GM11168 (cell line): ENCODE results near the gene DGKB.

Experiments
- in situ Hi-C: fragments of 300-500 bp; cut with MboI; formaldehyde crosslinking; loops from one replicate; pipeline ENCODE4 v1.12.0; 2022; ENCODE audit warnings: low sequenced_read_pairs; ENCODE audit not compliant: unreplicated experiment

The DGKB gene

DNA sequence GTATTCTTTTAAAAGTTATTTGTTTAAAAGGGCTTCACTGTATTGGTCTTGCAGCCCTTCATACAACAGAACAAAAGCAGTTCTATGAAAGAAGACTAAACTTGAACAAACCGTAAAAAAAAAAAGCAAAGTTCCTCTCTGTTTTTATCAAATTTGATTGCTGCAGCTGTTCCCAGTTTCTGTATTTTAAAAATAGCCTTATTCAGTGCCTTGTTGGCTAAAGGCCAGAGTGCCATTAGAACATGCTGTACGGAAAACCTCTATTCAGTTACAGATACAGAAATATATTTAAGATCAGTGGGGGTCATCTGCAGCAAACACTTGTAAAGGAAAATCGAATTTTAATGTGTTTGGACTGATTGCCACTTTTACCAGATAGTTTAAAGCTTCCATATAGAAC lies 705.3 kb downstream of the DGKB start:
- in situ Hi-C loops: no loop called here

GRCh38 chr7:14196555-14196954 lies 706.0 kb downstream of the DGKB start:
- in situ Hi-C loops: no loop called here

GRCh38 chr7:14195871-14196270 lies 706.7 kb downstream of the DGKB start:
- in situ Hi-C loops: no loop called here

DNA sequence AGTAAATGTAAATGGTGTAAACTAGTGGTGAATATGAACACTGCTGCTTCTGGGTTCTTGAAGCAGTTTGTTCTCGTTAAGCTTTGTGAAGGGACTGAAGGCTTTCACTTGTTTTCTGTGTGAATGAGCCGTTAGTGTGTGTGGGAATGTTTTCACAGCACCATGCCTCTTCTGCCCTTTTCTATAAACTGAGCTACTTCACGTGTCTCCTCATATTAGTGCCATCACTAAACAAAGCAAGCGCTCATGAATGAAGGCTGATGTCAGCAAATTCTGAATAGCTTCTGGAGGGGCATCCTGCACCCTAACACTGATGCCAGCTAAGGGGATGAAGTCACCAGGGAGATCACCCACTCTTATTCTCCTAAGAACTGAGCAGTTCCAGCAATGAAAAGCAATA lies 707.5 kb downstream of the DGKB start:
- in situ Hi-C loops: no loop called here

DNA sequence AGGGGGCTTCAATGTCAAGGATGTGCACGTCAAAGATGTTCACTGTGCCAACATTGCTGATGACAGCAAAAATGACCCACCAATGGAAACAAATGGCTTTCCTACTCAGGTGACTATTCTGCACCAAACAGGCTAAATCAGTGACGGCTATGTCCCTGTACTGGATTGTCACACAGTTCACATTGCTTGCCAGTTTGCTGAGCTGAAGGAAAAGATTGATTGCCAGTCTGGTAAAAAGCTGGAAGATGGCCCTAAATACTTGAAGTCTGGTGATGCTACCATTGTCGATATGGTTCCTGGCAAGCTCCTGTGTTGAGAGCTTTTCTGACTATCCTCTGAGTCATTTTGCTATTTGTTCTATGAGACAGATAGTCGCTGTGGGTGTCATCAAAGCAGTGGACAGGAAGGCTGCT lies 710.9 kb downstream of the DGKB start:
- in situ Hi-C loops: no loop called here

DNA sequence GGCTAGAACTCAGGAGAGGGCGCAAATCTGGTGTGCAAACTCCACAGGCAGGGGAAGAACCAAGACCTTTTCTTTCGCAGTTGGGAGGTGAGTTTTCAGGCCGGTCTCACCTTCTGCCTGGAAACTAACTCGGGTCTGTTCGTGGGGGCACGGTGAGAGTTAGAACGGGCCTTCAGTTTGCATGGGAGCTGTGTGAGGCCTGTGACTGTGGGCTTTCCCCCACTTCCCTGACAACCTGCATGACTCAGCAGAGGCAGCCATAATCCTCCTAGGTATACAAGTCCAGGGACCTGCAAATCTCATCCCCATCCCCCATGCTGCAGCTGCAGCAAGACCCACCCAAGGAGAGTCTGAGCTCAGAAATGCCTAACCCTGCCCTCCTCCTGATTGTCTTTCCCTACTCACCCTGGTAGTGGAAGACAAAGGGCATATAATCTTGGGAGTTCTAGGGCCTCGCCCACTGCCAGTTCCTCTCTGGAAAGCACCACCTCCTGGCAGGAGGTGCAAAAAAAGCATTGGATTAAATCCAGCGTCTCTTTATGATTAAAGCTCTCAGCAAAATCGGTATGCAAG lies 718.2 kb downstream of the DGKB start:
- in situ Hi-C loops: no loop called here

- in situ Hi-C loops: no loop called here
These were observed 722.8 kb downstream of the DGKB start for GRCh38 chr7:14179781-14180180.

DNA sequence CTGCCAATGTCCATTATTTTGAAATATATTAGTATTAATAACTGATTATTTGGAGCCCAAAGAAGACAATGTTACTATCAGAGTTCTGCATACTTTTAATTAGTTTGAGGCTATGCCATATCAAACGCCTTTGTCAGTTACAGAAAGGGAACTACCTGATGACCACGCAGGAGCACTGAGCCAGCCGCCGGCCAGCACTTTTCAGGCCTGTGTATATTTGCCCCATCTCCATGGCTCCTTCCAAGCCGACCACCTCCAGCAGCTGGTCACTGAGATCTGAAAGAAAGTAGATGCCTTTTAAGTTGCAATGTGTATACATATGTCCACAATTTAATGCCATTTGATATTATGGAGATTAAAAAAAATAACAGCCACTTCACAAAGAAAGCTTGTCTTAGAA lies 724.7 kb downstream of the DGKB start:
- in situ Hi-C loops: no loop called here

DNA sequence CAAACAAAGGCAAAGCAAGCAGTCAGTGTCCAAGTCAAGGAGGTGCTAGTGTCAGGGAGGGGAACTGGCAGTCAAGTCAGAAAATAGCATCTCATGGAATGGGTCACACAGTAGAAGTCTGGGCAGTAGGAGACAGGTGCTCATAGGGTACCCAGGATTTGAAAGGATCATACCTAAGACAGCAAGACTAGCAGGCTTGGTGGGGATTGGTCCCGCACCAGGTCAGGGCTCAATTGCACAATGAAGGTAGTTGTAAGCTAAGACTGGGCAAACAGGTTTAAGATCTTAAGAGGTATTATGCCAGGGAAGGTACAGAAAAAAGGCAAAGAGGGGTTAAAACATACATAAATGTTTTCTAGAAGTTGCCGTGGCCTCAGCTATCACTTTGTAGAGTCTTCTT lies 731.7 kb downstream of the DGKB start:
- in situ Hi-C loops: no loop called here

DNA sequence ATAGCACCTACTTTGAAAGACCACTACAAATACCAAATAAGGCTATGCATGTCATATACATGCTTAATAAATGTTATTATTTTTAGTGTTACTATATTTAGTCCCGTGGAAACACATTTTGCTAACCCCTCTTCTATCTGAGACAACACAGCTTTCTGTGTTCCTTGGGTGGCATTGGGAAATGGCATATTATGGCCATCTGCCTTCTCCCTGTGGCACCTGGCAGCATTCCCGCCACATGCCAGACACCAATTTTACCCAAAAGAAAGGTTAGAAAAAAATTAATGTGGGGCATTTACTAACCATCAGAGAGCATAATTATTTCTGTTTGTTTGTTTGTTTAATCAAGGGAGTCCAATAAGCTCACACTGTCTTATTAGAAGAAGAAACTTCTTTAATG lies 744.4 kb downstream of the DGKB start:
- in situ Hi-C loops: no loop called here

DNA sequence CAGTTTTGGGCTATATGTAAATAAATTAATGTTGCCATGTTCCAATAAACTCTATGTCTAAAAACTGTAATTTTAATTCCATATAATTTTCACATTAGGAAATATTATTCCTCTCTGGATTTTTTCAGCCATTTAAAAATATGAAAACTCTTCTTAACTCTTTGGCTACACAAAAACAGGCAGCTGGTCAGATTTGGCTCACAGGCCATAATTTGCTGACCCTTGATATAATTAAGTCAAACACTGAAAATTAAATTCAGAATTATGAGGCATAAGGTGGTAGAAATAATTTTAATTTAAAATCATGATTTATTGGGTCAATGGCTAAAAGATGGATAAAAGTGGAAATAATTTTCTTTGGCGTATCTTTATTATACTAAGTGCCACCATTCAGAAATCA lies 746.1 kb downstream of the DGKB start:
- in situ Hi-C loops: no loop called here

DNA sequence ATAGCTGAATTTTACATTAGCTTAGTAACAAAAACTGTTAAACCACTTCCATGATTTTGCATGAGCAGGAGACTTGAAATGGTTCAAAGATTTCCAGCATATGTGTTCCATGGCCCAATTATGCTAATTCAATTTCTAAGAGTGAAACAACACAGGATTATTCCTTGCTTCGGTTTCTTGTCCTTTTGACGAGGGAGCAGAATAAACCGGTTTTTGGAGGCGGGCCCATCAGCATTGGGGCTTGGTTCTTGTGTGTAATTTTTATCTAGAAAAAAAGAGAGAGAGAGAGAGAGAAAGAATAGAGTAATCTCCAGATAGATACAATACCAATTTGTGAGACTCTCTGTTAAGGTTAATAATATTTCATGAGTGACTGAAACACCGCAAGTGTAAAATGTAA lies 753.6 kb downstream of the DGKB start:
- in situ Hi-C loops: no loop called here

DNA sequence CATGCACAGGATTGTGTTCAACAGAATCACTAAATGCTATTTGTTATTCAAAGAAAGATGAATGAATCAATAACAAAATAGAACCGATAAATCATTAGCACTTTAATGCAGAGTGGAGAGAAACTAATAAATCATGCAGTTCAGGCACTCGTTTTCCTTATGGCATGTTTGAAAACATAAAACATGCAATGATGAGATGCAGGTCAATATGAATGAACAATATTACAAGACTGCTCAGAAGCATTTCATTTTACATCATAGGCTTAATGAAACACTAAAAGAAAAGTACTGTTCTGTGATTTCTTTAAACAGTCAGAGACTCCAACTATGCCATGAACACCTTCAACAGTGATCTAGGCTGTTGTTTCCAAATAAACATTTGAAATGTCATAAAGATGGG lies 755.0 kb downstream of the DGKB start:
- in situ Hi-C loops: no loop called here

DNA sequence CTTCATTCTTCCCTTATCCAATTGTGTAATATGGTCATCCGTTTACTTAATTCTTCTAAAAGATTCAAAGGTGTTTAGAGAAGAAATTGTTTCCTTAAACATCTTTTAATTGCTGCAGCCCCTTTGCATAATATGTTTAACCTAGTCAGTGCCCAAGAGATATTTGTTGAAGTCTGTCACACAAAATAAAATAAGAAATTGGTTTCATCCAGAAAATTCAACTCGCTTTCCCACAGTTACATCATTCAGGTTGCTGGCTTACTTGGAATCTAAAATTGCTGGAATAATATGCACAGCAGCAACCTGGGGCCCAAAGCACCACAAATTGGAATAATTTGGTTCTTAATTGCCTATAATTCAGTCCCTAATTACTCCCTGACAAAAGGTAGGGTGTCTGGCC lies 758.0 kb downstream of the DGKB start:
- in situ Hi-C loops: no loop called here

DNA sequence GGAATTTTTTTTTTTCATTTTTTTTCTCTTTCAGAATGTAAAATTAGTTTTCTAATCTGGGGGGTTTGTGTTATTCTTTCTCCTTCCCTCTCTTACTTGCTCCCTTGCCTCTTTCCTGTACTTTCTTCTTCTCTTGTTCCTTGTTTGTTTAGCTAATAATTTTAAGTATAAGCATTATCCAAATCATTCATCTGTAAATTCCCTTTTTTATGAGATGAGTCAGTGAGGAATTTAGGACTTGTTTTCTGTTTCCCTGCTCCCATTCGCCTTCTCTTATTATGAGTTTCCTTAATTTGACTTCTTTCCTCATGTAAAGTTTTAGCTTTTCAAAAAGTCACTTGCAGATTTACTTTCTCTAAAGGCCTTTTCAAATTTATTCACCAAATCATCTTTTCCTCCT lies 758.4 kb downstream of the DGKB start:
- in situ Hi-C loops: no loop called here

DNA sequence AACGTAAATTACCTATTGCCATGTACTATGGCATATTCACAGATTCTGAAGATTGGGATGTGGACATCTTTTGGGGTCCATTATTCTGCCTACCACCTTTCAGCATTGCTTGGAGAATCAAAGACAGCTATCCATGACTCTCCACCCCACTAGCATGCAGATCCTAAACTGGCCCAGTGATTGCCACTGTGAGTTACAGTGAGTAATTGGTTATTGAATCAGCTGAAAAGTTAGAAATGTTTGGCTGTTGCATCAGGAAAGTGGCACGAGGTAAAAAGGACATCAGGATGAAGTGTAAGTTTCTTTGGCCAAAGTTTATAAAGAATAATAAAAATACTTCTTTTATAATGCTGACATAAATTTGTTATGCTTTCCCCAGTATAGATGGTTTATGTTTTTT lies 764.9 kb downstream of the DGKB start:
- in situ Hi-C loops: no loop called here

- in situ Hi-C loops: no loop called here
These were observed 768.8 kb downstream of the DGKB start for GRCh38 chr7:14133752-14134151.

- in situ Hi-C loops: no loop called here
These were observed 776.6 kb downstream of the DGKB start for GRCh38 chr7:14125998-14126397.

GRCh38 chr7:14124716-14125115 lies 777.8 kb downstream of the DGKB start:
- in situ Hi-C loops: no loop called here

DNA sequence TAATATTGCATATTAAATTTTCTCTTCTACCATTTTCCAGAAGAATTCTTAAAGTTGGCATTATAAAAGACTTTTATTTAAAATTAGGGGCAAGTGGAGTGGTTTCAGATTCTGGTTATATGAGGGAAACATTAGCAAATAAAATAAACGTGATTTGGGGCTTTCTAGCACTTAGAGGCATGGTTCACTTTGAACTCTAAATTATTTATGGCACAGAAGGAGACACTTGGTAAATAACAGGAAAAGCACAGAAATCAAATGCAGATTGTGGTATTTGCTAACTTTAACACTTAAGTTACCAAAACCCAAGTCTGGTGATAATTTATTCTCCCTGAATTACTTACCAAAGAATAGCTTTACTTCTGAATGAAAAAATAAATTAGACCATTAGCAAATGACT lies 778.6 kb downstream of the DGKB start:
- in situ Hi-C loops: no loop called here

GRCh38 chr7:14115701-14116100 lies 786.9 kb downstream of the DGKB start:
- in situ Hi-C loops: no loop called here

DNA sequence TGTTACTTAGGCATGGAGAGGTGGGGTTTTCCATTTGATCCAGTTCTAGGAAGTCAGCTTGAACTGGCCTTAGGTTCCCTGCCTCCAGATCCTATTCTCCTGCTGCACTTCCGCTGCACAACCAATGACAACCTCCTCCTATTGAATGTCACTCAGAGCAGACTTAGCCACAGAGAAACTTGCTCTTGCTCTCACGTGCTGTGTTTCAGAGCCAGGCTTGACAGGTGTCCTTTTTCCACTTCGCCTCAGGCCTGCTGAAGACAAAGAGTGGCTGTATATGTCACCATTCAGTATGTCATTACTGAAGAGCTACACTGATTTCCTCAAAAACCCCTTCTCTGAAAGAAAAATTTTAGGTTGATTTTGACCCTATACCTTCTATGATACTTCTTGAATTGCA lies 797.7 kb downstream of the DGKB start:
- in situ Hi-C loops: no loop called here

DNA sequence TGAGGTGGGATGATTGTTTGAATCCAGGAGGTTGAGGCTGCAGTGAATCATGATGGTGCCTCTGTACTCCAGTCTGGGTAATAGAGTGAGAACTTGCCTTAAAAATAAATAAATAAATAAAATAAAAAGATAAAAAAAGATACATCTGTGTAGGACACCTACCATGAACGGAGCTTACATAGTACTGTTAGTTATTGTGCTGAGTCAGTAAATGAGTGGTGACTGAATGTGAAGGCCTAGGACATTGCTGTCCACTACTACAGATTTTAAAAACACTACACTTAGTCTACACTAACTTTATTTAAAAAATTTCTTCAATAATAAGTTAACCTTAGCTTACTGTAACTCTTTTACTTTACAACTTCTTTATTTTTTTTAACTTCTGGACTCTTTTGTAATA lies 806.4 kb downstream of the DGKB start:
- in situ Hi-C loops: no loop called here
